C4-2B (cell line): ENCODE results near the gene TBL2.
"Not testable (repeated sequence)": the region's sequence is repeated elsewhere in the genome, so short reads cannot be mapped to it uniquely, and the experiment has no call there.

Source experiments
- H3K27ac ChIP-seq: fragments of 450-650 bp; 2 replicates; pipeline ENCODE4 v1.5.1; 2017
- CTCF ChIP-seq: fragments of 450-650 bp; conservative IDR thresholded peaks from 2 replicates; pipeline ENCODE4 v1.5.1; 2017; ENCODE audit warnings: mild to moderate bottlenecking
- ZFX ChIP-seq: fragments of 450-650 bp; IDR thresholded peaks from 2 replicates; pipeline ENCODE4 v1.6.1; 2017

Gene TBL2

GRCh38 chr7:73612598-73613269 is 34.4 kb upstream of the TBL2 start:
- no peak for TF ChIP-seq ZFX
- TF ChIP-seq CTCF, result no peak; the same call in 1 of the 2 replicates
- peak overlapping the region; percentile 62 for H3K27ac ChIP-seq

GRCh38 chr7:73611017-73611555 is 32.7 kb upstream of the TBL2 start:
- no peak for TF ChIP-seq ZFX
- TF ChIP-seq CTCF, result no peak

GRCh38 chr7:73610105-73610504 is 31.7 kb upstream of the TBL2 start:
- TF ChIP-seq ZFX (no peak), CTCF (no peak)
- no peak overlapping the region for H3K27ac ChIP-seq

More at GRCh38 chr7:73611017-73611555, 32.7 kb upstream of the TBL2 start:
- no peak overlapping the region for H3K27ac ChIP-seq

- not testable (repeated sequence) for H3K27ac ChIP-seq
Measured at GRCh38 chr7:73607692-73607983, 29.3 kb upstream of the TBL2 start.

- no peak for TF ChIP-seq ZFX
- TF ChIP-seq CTCF, result peak; percentile 99
- no peak overlapping the region for H3K27ac ChIP-seq
Measured at GRCh38 chr7:73606801-73607691, 28.7 kb upstream of the TBL2 start.

GRCh38 chr7:73605601-73606220 is 27.3 kb upstream of the TBL2 start:
- no peak for TF ChIP-seq ZFX
- H3K27ac ChIP-seq, result no peak overlapping the region

GRCh38 chr7:73602721-73603651 is 24.6 kb upstream of the TBL2 start:
- TF ChIP-seq CTCF, result no peak
- no peak for TF ChIP-seq ZFX
- H3K27ac ChIP-seq, result no peak overlapping the region
